ENCODE measurements around the gene RNF151.
"Not testable (repeated sequence)": the region's sequence is repeated elsewhere in the genome, so short reads cannot be mapped to it uniquely, and the experiment has no call there.

Gene RNF151

GRCh38 chr16:1958715-1959268, 7.9 kb upstream of the RNF151 start:
- DNase-seq = no peak

- DNase-seq = peak; percentile 37 to 93 (median 80)
Observed at GRCh38 chr16:1959269-1960039, 7.2 kb upstream of the RNF151 start, which contains the start of gene NDUFB10. Gene NDUFB10 (plus strand): TSS chr16:1959538. CDS start chr16:1959625, 87 bp downstream.

GRCh38 chr16:1960665-1961630, 5.7 kb upstream of the RNF151 start:
- peak in 1 of 56 donors; percentile 17 for DNase-seq

GRCh38 chr16:1961651-1962067, 5.0 kb upstream of the RNF151 start:
- DNase-seq = no peak

- DNase-seq = not testable (repeated sequence)
Observed at GRCh38 chr16:1962161-1963153, 4.2 kb upstream of the RNF151 start.

GRCh38 chr16:1963806-1964505, 2.7 kb upstream of the RNF151 start:
- peak in 11 of 56 donors; percentile 46 to 62 (median 56) for DNase-seq

- peak; percentile 48 to 100 (median 97) for DNase-seq
Observed at GRCh38 chr16:1964506-1965395, 1.9 kb upstream of the RNF151 start, which contains the start of gene RPS2. Gene RPS2 (minus strand): TSS chr16:1964826. CDS start chr16:1964625, 201 bp downstream.

GRCh38 chr16:1965396-1966001, 1.2 kb upstream of the RNF151 start:
- DNase-seq = no peak

- no peak for DNase-seq
Observed at GRCh38 chr16:1968146-1968953, 1.7 kb downstream of the RNF151 start.

GRCh38 chr16:1971796-1972489, 5.3 kb downstream of the RNF151 start, which contains the start of gene TBL3:
Gene TBL3 (plus strand): TSS chr16:1972053. CDS start chr16:1972165, 112 bp downstream.
- peak; percentile 25 to 97 (median 88) for DNase-seq

- no peak for DNase-seq
Observed at GRCh38 chr16:1972490-1972877, 5.8 kb downstream of the RNF151 start.

GRCh38 chr16:1973461-1974156, 7.0 kb downstream of the RNF151 start:
- DNase-seq = no peak

GRCh38 chr16:1974157-1975070, 7.8 kb downstream of the RNF151 start:
- DNase-seq = no peak

GRCh38 chr16:1975432-1976215, 9.0 kb downstream of the RNF151 start:
- no peak for DNase-seq
